ENCODE measurements around the gene PFDN1. TPM values are rescaled to one million over a fixed set of nuclear protein-coding genes. Genes with fewer than 3 reads are reported as not detected.

The PFDN1 gene
- polyA plus RNA-seq, 1 donor (not counting 4 experiments of a cell fraction or from before 2014, with no cell fraction given), result 79.0 TPM

DNA sequence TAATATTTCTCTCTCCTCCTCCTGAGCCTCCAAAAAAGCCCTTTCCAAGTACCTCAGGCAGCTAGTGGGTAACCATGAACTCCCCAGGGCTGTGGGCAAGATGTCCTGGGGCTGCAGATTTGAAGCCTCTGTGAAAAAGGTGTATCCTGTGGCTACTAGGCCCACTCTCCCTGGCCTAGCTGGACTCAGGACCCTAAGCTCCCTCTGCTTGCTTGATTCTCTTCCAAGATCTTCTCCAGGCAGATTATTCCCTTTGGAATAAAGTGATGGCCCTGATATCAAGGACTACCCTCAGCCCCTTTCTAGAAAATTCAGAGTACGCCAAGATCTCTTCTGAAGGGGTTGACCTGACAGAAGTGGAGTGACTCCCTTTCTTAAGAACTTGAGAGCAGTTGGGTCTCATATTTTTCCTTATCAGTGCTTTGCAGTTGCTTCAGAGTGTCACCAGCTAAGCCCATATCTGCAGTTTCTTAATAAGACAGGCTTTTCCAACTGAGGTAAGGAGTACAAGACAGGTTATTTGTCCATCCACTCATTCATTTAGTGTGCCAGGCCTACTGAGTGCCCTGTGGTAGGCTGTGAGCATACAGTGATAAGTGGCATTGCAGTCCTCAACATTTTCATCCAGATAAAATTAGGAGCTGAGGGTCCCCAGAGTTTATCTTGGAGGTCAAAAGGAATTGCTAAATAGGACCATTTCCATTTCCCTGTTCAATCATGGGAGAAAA is 85.4 kb downstream of the PFDN1 start:
- Histone ChIP-seq H3K9ac (ENCODE audit: control insufficient read depth, extremely low read depth, insufficient read depth, low read length) (no peak overlapping the region), H3K4me3 (ENCODE audit: control insufficient read depth in 2 of 3, extremely low read depth in 1 of 3, insufficient read depth in 2 of 3, low read depth in 1 of 3, low read length in 3 of 3) (no peak overlapping the region), H3K9me3 (ENCODE audit: control insufficient read depth, low read depth, low read length) (no peaks in the 10 kb centered on the region), H3K36me3 (ENCODE audit: control insufficient read depth in 2 of 2, extremely low read depth in 1 of 2, insufficient read depth in 2 of 2, low read length in 2 of 2) (no peaks in the 10 kb centered on the region), H2AFZ (ENCODE audit: control insufficient read depth, low read length) (no peak overlapping the region), H4K20me1 (ENCODE audit: control insufficient read depth, extremely low read depth, insufficient read depth, low read length) (no peaks in the 10 kb centered on the region), H3K9me1 (ENCODE audit: control insufficient read depth, extremely low read depth, insufficient read depth, low read length) (peaks cover 4% of the 10 kb centered on the region), H3K27me3 (ENCODE audit: control insufficient read depth, extremely low read depth, insufficient read depth, low read length) (no peaks in the 10 kb centered on the region), H3K27ac (ENCODE audit: control insufficient read depth, insufficient read depth, low read length) (no peak overlapping the region), H3K4me2 (ENCODE audit: control insufficient read depth, extremely low read depth, insufficient read depth, low read depth, low read length) (no peak overlapping the region), H3K79me2 (ENCODE audit: control insufficient read depth, insufficient read depth, low read length) (no peaks in the 10 kb centered on the region), H3K4me1 (ENCODE audit: control insufficient read depth, extremely low read depth, insufficient read depth, low read length) (peaks cover 38% of the 10 kb centered on the region)
- FAIRE-seq (no peak), DNase-seq (ENCODE audit: low read depth, low spot score) (no peak)
- no peak for TF ChIP-seq EZH2 (IDR thresholded peaks at IDR 0.05; ENCODE audit: low read length)
- TF ChIP-seq, protein P1, sequence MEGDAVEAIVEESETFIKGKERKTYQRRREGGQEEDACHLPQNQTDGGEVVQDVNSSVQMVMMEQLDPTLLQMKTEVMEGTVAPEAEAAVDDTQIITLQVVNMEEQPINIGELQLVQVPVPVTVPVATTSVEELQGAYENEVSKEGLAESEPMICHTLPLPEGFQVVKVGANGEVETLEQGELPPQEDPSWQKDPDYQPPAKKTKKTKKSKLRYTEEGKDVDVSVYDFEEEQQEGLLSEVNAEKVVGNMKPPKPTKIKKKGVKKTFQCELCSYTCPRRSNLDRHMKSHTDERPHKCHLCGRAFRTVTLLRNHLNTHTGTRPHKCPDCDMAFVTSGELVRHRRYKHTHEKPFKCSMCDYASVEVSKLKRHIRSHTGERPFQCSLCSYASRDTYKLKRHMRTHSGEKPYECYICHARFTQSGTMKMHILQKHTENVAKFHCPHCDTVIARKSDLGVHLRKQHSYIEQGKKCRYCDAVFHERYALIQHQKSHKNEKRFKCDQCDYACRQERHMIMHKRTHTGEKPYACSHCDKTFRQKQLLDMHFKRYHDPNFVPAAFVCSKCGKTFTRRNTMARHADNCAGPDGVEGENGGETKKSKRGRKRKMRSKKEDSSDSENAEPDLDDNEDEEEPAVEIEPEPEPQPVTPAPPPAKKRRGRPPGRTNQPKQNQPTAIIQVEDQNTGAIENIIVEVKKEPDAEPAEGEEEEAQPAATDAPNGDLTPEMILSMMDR (optimal IDR thresholded peaks at IDR 0.05 in 1 of 3, IDR thresholded peaks at IDR 0.05 in 1 of 3, conservative IDR thresholded peaks at IDR 0.05 in 1 of 3; ENCODE audit: extremely low read depth in 1 of 3, insufficient read depth in 2 of 3, low read length in 3 of 3), result no peak
- dilution Hi-C loops (cut with MboI; ENCODE audit: extremely low pct_ligation_motif_present, low sequenced_read_pairs), result no loop called here

DNA sequence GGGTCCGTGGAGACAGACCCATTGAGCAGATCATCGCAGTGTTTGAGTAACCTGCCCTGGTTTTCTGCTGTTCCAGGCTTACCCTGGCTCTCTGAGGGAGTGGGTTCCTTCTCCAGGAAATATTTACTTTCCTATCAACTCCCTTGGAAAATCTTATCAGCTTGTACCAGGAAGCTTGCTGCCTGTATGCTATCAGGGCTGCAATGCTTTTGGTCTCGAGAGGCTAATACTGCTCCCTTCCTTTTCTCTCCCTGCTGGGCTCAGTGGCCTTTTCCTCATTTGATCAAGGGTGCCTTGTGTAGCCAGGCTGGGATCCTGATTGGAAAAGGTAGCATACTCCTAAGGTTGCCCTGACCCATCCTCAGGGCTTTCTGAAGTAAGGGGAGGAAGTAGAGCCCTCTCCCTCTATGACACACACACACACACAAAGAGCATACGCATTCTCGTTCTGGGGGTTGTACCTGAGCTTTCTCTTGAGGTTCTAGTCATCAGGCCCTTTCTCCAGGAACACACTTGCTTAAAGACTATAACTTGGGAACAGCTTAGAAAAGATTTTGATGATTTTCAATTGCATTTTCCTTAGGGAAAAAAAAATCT is 86.3 kb downstream of the PFDN1 start:
- Histone ChIP-seq H3K36me3 (ENCODE audit: control insufficient read depth in 2 of 2, extremely low read depth in 1 of 2, insufficient read depth in 2 of 2, low read length in 2 of 2) (no peaks in the 10 kb centered on the region), H3K9me1 (ENCODE audit: control insufficient read depth, extremely low read depth, insufficient read depth, low read length) (peaks cover 4% of the 10 kb centered on the region), H3K9ac (ENCODE audit: control insufficient read depth, extremely low read depth, insufficient read depth, low read length) (no peak overlapping the region), H3K79me2 (ENCODE audit: control insufficient read depth, insufficient read depth, low read length) (no peaks in the 10 kb centered on the region), H2AFZ (ENCODE audit: control insufficient read depth, low read length) (no peak overlapping the region), H3K4me3 (ENCODE audit: control insufficient read depth in 2 of 3, extremely low read depth in 1 of 3, insufficient read depth in 2 of 3, low read depth in 1 of 3, low read length in 3 of 3) (no peak overlapping the region), H3K9me3 (ENCODE audit: control insufficient read depth, low read depth, low read length) (no peaks in the 10 kb centered on the region), H4K20me1 (ENCODE audit: control insufficient read depth, extremely low read depth, insufficient read depth, low read length) (no peaks in the 10 kb centered on the region), H3K4me2 (ENCODE audit: control insufficient read depth, extremely low read depth, insufficient read depth, low read depth, low read length) (no peak overlapping the region), H3K27me3 (ENCODE audit: control insufficient read depth, extremely low read depth, insufficient read depth, low read length) (no peaks in the 10 kb centered on the region), H3K27ac (ENCODE audit: control insufficient read depth, insufficient read depth, low read length) (no peak overlapping the region), H3K4me1 (ENCODE audit: control insufficient read depth, extremely low read depth, insufficient read depth, low read length) (peaks cover 33% of the 10 kb centered on the region)
- TF ChIP-seq EZH2 (IDR thresholded peaks at IDR 0.05; ENCODE audit: low read length), result no peak
- TF ChIP-seq, protein P1 (optimal IDR thresholded peaks at IDR 0.05 in 1 of 3, IDR thresholded peaks at IDR 0.05 in 1 of 3, conservative IDR thresholded peaks at IDR 0.05 in 1 of 3; ENCODE audit: extremely low read depth in 1 of 3, insufficient read depth in 2 of 3, low read length in 3 of 3), result no peak
- dilution Hi-C loops (cut with MboI; ENCODE audit: extremely low pct_ligation_motif_present, low sequenced_read_pairs), result no loop called here
- FAIRE-seq (no peak), DNase-seq (ENCODE audit: low read depth, low spot score) (no peak)

Measured in keratinocyte (primary cell).